Skin epidermis (tissue), 12 donors: ENCODE data around the gene STS.
"Not testable (repeated sequence)": the region's sequence is repeated elsewhere in the genome, so short reads cannot be mapped to it uniquely, and the experiment has no call there.

Source experiments
- H3K27ac ChIP-seq, 21 experiments: fragments of 200-600 bp; sonication (generic) in 11 of 21; one replicate each; pipeline ENCODE4 v1.5.0; 2020; ENCODE audit warnings: mild to moderate bottlenecking in 3 of 21, inconsistent platforms in 2 of 21, moderate library complexity in 2 of 21
- H3K4me3 ChIP-seq, 7 experiments: fragments of 200-600 bp; sonication (generic) in 2 of 7; one replicate each; pipeline ENCODE4 v1.5.0; 2020; ENCODE audit warnings: inconsistent platforms in 2 of 7, mild to moderate bottlenecking in 2 of 7, moderate library complexity in 1 of 7

The STS gene

GRCh38 chrX:7168371-7168770 is 20.9 kb downstream of the STS start:
- Histone ChIP-seq H3K27ac (no peak overlapping the region), H3K4me3 (no peak overlapping the region)

DNA sequence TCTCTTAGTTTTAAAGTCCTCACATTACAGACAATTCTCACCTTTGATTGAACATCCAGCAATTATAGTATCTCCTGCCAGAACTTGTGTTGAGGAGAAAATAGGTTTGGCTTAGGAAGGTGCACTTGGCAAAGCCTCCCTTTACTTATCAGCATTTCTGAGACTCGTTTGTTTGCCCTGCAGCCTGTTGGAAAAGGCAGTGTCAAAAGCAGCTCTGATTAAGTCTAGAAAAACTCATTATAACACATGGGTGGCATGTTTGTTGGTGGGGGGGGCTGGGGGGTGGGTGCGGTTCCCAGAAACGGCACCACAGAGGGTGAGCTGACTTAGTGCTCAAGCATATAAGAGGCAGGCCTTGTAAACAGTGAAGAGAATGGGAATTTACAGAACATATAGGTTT is 22.1 kb downstream of the STS start:
- H3K4me3 ChIP-seq: no peak overlapping the region
- H3K27ac ChIP-seq: no peak overlapping the region

GRCh38 chrX:7170898-7171297 is 23.4 kb downstream of the STS start:
- Histone ChIP-seq H3K27ac (no peak overlapping the region), H3K4me3 (no peak overlapping the region)

- H3K4me3 ChIP-seq, H3K27ac ChIP-seq: not testable (repeated sequence)
These were observed 31.3 kb downstream of the STS start for GRCh38 chrX:7178859-7179258.

GRCh38 chrX:7179446-7179845 is 31.9 kb downstream of the STS start:
- Histone ChIP-seq H3K27ac (no peak overlapping the region), H3K4me3 (no peak overlapping the region)

- no peak overlapping the region for H3K27ac ChIP-seq
These were observed 37.3 kb downstream of the STS start for GRCh38 chrX:7184816-7185215.

DNA sequence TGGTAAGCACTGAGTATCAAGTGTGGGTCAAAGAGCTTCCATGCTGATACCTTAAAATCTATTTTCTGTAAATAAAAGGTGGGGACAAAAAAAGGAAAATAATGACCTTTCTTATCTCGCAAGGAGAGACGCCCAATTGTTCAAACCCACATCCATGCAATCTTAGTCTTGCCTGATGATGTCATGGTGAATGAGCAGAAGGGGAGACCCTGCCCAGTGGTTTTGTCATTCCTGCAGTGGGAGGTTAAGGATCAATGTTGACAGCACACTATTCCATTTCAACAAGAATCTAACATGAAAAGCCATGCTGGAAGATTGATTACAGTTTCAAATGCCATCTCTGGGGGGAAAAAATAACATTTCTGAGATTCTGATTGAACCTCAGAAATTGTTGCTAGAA is 41.2 kb downstream of the STS start:
- no peak overlapping the region for H3K4me3 ChIP-seq

More at GRCh38 chrX:7184816-7185215, 37.3 kb downstream of the STS start:
- H3K4me3 ChIP-seq: no peak overlapping the region

GRCh38 chrX:7190157-7190556 is 42.6 kb downstream of the STS start:
- H3K4me3 ChIP-seq: no peak overlapping the region

More for the DNA sequence above, 41.2 kb downstream of the STS start:
- H3K27ac ChIP-seq: no peak overlapping the region

DNA sequence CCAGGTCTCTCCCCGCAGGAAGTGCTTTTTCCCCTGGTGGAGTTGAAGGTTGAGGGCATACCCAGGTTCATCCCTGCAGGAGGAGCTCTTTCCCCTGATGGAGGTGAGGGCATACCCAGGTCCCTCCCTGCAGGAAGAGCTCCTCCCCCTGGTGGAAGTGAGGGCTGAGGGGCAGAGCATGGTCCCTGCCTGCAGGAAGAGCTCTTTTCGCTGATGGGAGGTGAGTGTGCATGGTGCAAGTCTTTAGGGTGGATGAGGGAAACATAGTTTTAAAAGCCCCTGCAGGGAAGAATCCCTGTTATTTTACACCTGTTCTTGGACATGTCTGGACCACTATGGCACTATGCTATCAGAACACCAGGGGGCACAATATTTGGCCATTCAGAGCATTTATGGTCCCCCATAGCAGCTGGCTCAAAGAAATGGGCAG is 44.2 kb downstream of the STS start:
- H3K4me3 ChIP-seq: no peak overlapping the region
- H3K27ac ChIP-seq: no peak overlapping the region

More at GRCh38 chrX:7190157-7190556, 42.6 kb downstream of the STS start:
- no peak overlapping the region for H3K27ac ChIP-seq

DNA sequence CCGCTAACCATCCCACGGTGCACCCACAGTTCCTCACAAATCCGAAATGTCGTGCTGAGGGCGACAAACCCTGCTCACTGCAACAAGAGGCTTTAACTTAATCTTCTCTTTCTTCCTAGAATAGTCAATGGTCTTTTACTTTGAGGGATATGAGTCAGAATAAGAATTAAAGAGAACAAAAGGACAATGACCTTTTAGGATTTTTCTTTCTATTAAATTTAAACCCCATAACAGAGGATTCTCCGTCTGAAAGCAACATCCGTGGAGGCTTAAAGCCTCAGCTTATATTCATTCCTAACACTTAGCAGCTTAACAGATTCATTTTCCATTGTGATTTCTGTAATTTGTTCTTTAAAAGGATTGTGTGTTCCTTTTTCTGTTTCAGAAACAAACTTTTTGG is 45.4 kb downstream of the STS start:
- Histone ChIP-seq H3K27ac (no peak overlapping the region), H3K4me3 (no peak overlapping the region)

DNA sequence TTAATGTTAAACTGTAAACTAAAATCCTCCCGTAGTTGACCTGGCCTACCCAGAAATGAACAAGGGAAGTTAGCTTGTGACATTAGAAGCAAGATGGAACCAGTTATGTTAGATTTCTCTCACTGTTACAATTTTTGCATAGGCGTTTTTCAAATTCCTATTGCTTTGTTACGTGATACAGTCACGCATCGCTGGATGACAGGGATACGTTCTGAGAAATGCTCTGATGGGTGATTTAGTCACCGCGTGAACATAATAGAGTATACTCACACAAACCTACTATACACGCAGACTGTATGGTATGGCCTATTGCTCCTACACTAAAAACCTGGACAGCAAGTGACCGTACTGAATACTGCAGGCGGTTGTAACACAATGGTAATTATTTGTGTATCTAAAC is 47.1 kb downstream of the STS start:
- H3K27ac ChIP-seq: no peak overlapping the region
- no peak overlapping the region for H3K4me3 ChIP-seq
